ENCODE data around the gene TMEM134. TPM values are rescaled to one million over a fixed set of nuclear protein-coding genes. Genes with fewer than 3 reads are reported as not detected.

The TMEM134 gene
- total and polyA plus RNA-seq, 2 experiments from 2014 or later = 13.4 to 103 TPM

DNA sequence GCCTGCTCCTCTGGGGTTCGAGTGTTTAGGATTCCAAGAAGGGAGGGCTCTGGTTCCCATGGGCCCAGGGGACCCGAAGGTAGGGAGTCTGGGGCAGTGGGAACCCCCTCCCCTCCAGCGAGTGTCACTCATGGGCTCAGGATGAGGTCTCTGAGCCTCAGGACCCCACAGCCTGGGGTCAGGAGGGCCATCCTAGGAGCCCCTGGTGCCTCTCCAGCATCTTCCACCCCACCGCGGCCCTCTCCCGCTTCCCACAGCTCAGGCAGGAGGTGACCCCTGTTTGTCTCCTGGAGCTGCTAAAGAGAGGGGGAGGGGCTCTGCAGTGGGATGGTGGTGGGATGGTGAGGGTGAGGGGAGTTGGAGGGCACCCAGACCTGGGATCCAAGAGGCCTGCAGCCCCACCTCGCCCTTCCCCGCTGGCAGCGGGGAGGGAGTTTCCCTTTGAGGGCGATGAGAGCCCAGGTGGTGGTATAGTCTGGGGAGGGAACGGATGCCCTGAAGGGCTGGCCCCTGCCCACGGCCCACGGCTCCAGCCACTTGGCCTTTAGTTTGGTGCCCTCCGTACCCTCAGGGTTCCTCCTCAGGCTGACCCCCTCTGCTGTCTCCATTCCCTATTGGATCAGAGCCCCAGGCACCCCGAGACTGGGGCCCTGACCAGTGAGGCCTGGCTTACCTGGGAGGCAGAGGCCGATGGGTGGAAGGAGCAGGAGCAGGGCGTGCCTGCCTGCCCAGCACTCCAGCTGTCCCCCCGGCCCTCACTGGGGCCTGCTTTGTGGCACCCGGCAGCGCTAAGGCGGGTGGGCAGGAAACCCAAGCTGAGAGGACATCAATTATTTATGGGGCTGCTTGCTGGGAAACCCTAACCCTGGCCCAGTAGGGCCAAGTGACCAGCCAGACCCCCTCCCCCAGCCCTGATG lies 15.0 kb downstream of the TMEM134 start:
- Histone ChIP-seq H3K4me1 (ENCODE audit: insufficient read depth) (no peaks in the 10 kb centered on the region), H3K4me2 (ENCODE audit: unreplicated experiment) (no peak overlapping the region), H3K9ac (no peak overlapping the region), H3F3A (ENCODE audit: insufficient read depth) (no peaks in the 10 kb centered on the region), H3K9me2 (ENCODE audit: insufficient read depth) (no peaks in the 10 kb centered on the region), H2AFZ (no peak overlapping the region), H3K9me3 (ENCODE audit: low read depth) (no peaks in the 10 kb centered on the region), H3K27me3 (replicated peaks; ENCODE audit: insufficient read depth) (no peaks in the 10 kb centered on the region), H4K20me1 (ENCODE audit: insufficient read depth) (no peaks in the 10 kb centered on the region), H3K79me2 (ENCODE audit: insufficient read depth) (no peaks in the 10 kb centered on the region), H3K4me3 (no peak overlapping the region), H3K27ac (no peak overlapping the region), H3K36me3 (ENCODE audit: low read depth) (no peaks in the 10 kb centered on the region)
- in situ Hi-C loops (cut with MboI) = no loop called here
- DNase-seq = no peak
- TF ChIP-seq EZH2phosphoT487 (IDR thresholded peaks at IDR 0.05; ENCODE audit: insufficient read depth, low read depth) = no peak
- TF ChIP-seq EZH2 (IDR thresholded peaks at IDR 0.05; ENCODE audit: insufficient read depth, poor library complexity, severe bottlenecking) = no peak
- 70 to 71% methylated on average over 18 to 21 of the region's 21 CpGs for WGBS, 2 experiments (ENCODE audit: low coverage in 1 of 2, low lambda C conversion rate in 2 of 2, missing lambda C conversion rate in 2 of 2)

DNA sequence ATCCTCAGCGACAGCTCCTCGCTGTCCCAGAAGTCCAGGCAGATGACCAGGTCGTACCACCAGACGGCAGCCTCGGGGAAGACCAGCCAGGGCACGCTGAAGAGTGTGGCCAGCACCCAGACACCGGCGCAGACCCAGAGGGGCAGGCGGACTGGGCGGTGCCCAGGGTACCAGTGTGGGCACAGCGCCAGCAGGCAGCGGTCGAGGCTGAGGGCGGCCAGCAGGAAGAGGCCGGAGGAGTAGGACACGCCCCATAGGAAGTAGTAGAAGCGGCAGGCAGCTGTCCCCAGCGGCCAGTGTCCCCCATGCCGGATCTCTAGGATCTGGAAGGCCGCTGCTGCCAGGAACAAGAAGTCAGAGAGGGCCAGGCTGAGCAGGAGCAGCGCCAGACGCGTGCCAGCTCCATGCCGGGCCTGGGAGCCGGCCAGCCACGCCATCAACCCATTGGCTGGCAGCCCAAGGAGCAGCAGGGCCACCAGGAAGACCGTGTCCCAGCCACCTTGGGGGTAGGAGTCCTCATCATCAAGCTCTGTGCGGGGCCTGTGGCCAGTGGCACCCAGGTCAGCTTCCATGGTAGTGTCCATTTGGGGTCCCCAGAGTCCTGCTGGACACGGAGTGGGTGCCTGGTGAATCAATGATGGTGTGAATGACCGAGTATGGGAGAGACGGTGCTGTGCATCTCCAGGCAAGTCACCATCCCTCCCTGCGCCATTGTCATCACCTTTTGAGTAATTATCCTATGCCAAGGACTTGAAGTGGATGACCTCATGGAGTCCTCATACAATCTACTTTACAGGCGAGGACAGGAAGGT lies 16.7 kb downstream of the TMEM134 start, which contains the start of gene GPR152:
TSS of gene GPR152 (minus strand) at position 589 of the 812 bp plus-strand sequence. CDS start at position 584, 5 bp downstream.
- 79 to 81% methylated on average over 33 of the region's 33 CpGs for WGBS, 2 experiments (ENCODE audit: low coverage in 1 of 2, low lambda C conversion rate in 2 of 2, missing lambda C conversion rate in 2 of 2)
- Histone ChIP-seq H4K20me1 (ENCODE audit: insufficient read depth) (no peaks in the 10 kb centered on the region), H3K9me2 (ENCODE audit: insufficient read depth) (no peaks in the 10 kb centered on the region), H3K79me2 (ENCODE audit: insufficient read depth) (no peaks in the 10 kb centered on the region), H3K9ac (no peak within 1 kb of the TSS), H3K27me3 (replicated peaks; ENCODE audit: insufficient read depth) (no peaks in the 10 kb centered on the region), H3K4me1 (ENCODE audit: insufficient read depth) (no peaks in the 10 kb centered on the region), H3F3A (ENCODE audit: insufficient read depth) (no peaks in the 10 kb centered on the region), H3K4me3 (no peak within 1 kb of the TSS), H3K9me3 (ENCODE audit: low read depth) (no peaks in the 10 kb centered on the region), H3K27ac (no peak within 1 kb of the TSS), H3K36me3 (ENCODE audit: low read depth) (no peaks in the 10 kb centered on the region), H3K4me2 (ENCODE audit: unreplicated experiment) (no peak within 1 kb of the TSS), H2AFZ (no peak within 1 kb of the TSS)
- in situ Hi-C loops (cut with MboI) = no loop called here
- DNase-seq = no peak
- no peak for TF ChIP-seq EZH2 (IDR thresholded peaks at IDR 0.05; ENCODE audit: insufficient read depth, poor library complexity, severe bottlenecking)
- TF ChIP-seq EZH2phosphoT487 (IDR thresholded peaks at IDR 0.05; ENCODE audit: insufficient read depth, low read depth) = no peak

DNA sequence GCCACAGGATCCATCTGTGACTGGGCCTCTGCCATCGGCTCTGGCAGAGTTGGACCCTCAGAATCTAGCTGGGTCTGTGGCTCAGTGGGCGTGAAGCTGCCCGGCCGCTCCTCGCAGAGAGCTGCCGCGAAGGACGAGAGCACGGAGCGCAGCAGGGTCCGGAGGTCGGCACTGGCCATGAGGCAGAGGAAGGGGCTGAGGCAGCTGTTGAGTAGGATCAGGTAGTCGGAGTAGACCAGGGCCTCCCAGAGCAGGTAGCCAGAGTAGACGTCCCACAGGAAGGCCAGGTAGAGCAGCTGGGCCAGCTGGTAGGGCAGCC lies 17.4 kb downstream of the TMEM134 start:
- H3K36me3 ChIP-seq (ENCODE audit: low read depth) = no peaks in the 10 kb centered on the region
- no peaks in the 10 kb centered on the region for H3F3A ChIP-seq (ENCODE audit: insufficient read depth)
- H4K20me1 ChIP-seq (ENCODE audit: insufficient read depth) = no peaks in the 10 kb centered on the region
- in situ Hi-C loops (cut with MboI) = no loop called here
- TF ChIP-seq EZH2 (IDR thresholded peaks at IDR 0.05; ENCODE audit: insufficient read depth, poor library complexity, severe bottlenecking) (no peak), EZH2phosphoT487 (IDR thresholded peaks at IDR 0.05; ENCODE audit: insufficient read depth, low read depth) (no peak)
- H3K4me2 ChIP-seq (ENCODE audit: unreplicated experiment) = no peak overlapping the region
- no peak overlapping the region for H3K27ac ChIP-seq
- H3K4me1 ChIP-seq (ENCODE audit: insufficient read depth) = no peaks in the 10 kb centered on the region
- H3K79me2 ChIP-seq (ENCODE audit: insufficient read depth) = no peaks in the 10 kb centered on the region
- H3K9me3 ChIP-seq (ENCODE audit: low read depth) = no peaks in the 10 kb centered on the region
- H3K27me3 ChIP-seq (replicated peaks; ENCODE audit: insufficient read depth) = no peaks in the 10 kb centered on the region
- no peak for DNase-seq
- H3K4me3 ChIP-seq = no peak overlapping the region
- H3K9me2 ChIP-seq (ENCODE audit: insufficient read depth) = no peaks in the 10 kb centered on the region
- no peak overlapping the region for H3K9ac ChIP-seq
- H2AFZ ChIP-seq = no peak overlapping the region
- whole genome bisulfite sequencing, 2 experiments (ENCODE audit: low coverage in 1 of 2, low lambda C conversion rate in 2 of 2, missing lambda C conversion rate in 2 of 2) = 90 to 92% methylated on average over 13 to 14 of the region's 14 CpGs

DNA sequence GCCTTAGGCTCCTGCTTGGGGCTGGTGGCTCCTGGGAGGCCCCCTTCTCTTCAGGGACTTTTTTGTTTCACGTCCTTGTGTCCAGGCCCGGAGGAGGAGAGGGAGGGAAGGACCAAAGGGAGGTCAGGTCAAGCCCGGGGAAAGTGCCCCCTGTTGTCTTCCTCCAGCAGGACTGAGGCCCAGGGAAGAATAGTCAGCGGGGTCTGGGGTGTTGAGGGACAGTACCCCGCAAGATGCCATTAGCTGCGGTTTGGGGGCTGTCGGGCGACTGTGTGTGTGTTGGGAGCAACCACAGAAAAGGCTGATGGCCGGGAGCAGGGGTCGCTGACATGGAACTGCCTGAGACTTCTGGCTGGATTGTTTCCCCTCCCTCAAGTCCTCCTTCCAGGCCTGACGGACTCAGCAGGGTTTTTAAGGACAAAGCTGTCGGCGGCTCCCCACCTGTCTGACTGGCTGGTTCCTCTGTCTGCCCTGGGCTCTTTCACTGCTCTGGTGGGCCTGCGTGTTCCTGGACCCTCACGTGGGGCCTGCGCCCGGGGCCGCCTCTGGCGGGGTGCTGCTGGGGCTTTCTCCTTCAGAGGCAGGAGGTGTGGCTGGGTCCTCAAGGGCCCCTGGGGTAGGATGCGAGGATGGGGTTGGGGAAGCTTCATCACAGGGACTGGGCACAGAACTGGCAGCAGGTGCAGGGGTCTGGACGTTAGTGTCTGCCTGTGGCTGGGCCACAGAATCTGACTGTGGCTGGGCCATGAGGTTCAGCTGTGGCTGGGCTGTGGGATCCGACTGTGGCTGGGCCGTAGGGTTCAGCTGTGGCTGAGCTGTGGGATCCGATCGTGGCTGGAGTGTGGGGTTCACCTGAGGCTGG lies 18.0 kb downstream of the TMEM134 start:
- Histone ChIP-seq H2AFZ (no peak overlapping the region), H4K20me1 (ENCODE audit: insufficient read depth) (no peaks in the 10 kb centered on the region), H3K36me3 (ENCODE audit: low read depth) (no peaks in the 10 kb centered on the region), H3K9ac (no peak overlapping the region), H3K27me3 (replicated peaks; ENCODE audit: insufficient read depth) (no peaks in the 10 kb centered on the region), H3K4me2 (ENCODE audit: unreplicated experiment) (no peak overlapping the region), H3K4me3 (no peak overlapping the region), H3K79me2 (ENCODE audit: insufficient read depth) (no peaks in the 10 kb centered on the region), H3K27ac (no peak overlapping the region), H3K4me1 (ENCODE audit: insufficient read depth) (no peaks in the 10 kb centered on the region), H3K9me3 (ENCODE audit: low read depth) (no peaks in the 10 kb centered on the region), H3K9me2 (ENCODE audit: insufficient read depth) (no peaks in the 10 kb centered on the region), H3F3A (ENCODE audit: insufficient read depth) (no peaks in the 10 kb centered on the region)
- in situ Hi-C loops (cut with MboI) = no loop called here
- no peak for DNase-seq
- TF ChIP-seq EZH2 (IDR thresholded peaks at IDR 0.05; ENCODE audit: insufficient read depth, poor library complexity, severe bottlenecking) (no peak), EZH2phosphoT487 (IDR thresholded peaks at IDR 0.05; ENCODE audit: insufficient read depth, low read depth) (no peak)
- 81 to 85% methylated on average over 25 of the region's 25 CpGs for WGBS, 2 experiments (ENCODE audit: low coverage in 1 of 2, low lambda C conversion rate in 2 of 2, missing lambda C conversion rate in 2 of 2)

All from GM23248 (cell line).